ENCODE results near the gene GCDH.

- TF ChIP-seq POLR2A (IDR thresholded peaks at IDR 0.05) (no peak), CTCF (IDR thresholded peaks at IDR 0.05) (no peak)
Measured at GRCh38 chr19:12843328-12843727, 47.6 kb upstream of the GCDH start.

Data from lower leg skin (tissue), 3 donors.